Spinal cord (tissue), 10 donors: Measurements from ENCODE around the gene CRACR2B. TPM values are rescaled to one million over a fixed set of nuclear protein-coding genes. Genes with fewer than 3 reads are reported as not detected.

Experiments
- DNase-seq, 6 donors: peaks; one replicate each; pipeline versions ENCODE4 v3.0.0 to v3.0.0-alpha.2; 2013 to 2015; ENCODE audit warnings: low spot score in 6 of 6, low read depth in 4 of 6
- H3K27ac ChIP-seq: one replicate; pipeline ENCODE4 v1.5.1; 2013; ENCODE audit warnings: low read depth, low read length, control low read depth
- H3K27me3 ChIP-seq: one replicate; pipeline ENCODE4 v1.6.1; 2013; ENCODE audit warnings: low read length; ENCODE audit not compliant: control insufficient read depth, insufficient read depth
- H3K36me3 ChIP-seq: one replicate; pipeline ENCODE4 v1.6.1; 2013; ENCODE audit warnings: low read length; ENCODE audit not compliant: control insufficient read depth, insufficient read depth
- H3K4me1 ChIP-seq: one replicate; pipeline ENCODE4 v1.6.1; 2013; ENCODE audit warnings: low read length; ENCODE audit not compliant: control insufficient read depth, insufficient read depth
- H3K4me3 ChIP-seq: one replicate; pipeline ENCODE4 v1.5.1; 2013; ENCODE audit warnings: low read depth, low read length, control low read depth
- H3K9me3 ChIP-seq: one replicate; pipeline ENCODE4 v1.6.1; 2013; ENCODE audit warnings: low read length; ENCODE audit not compliant: control insufficient read depth, insufficient read depth
- WGBS: methylation state at CpG from one replicate; pipeline ENCODE4 v1.1.5; 2013; ENCODE audit warnings: missing lambda C conversion rate; ENCODE audit not compliant: insufficient coverage; 5-methylcytosine and 5-hydroxymethylcytosine counted together
- polyA plus RNA-seq, 2 donors: library from polyadenylated mRNA; unstranded; fragments of 120-200 nt; gene quantifications; one replicate each; pipeline ENCODE4 v1.2.1, GENCODE V29; 2013; ENCODE audit not compliant: insufficient read length in 2 of 2
- total RNA-seq, 2 donors: library from RNA; depleted of rRNA in 1 of 2; stranded (reverse); fragments of 120-200 nt in 1 of 2; fragments of >200 nt in 1 of 2; gene quantifications; one replicate each; pipeline versions ENCODE4 v1.2.3 to v1.2.4, GENCODE V29; 2013 to 2014
- donor health status: healthy.

CRACR2B gene
- total and polyA plus RNA-seq, 4 donors, result 2.4 to 12.1 (median 8.4) TPM

- 82% methylated on average over 40 of the region's 41 CpGs for WGBS
- peaks cover 88% of the 10 kb centered on the region for H3K36me3 ChIP-seq
Observed at GRCh38 chr11:865462-866430, 38.0 kb downstream of the CRACR2B start.

DNA sequence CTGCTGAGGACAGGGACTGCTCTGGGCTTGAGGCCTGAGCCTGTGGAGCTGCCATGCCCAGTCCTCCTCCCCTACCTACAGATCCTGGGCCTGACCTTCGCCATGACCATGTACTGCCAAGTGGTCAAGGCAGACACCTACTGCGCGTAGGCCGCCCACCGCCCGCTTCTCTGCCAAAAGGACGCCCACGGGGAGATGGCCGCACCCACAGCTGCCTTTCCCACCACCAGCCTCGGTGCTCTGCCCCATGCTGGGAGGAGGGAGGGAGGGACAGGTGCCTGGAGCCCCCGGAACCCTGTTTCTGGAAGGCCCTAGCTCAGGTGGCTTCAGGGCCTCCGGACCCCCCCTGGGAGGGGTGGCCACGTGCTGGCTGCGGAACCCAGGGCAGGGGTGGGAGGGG is 38.8 kb downstream of the CRACR2B start:
- H3K27ac ChIP-seq, result no peak overlapping the region
- H3K36me3 ChIP-seq, result peaks cover 94% of the 10 kb centered on the region
- DNase-seq, result no peak
- H3K4me1 ChIP-seq, result peaks cover 23% of the 10 kb centered on the region
- H3K4me3 ChIP-seq, result no peak overlapping the region
- H3K9me3 ChIP-seq, result no peaks in the 10 kb centered on the region
- WGBS, result 89% methylated on average over 13 of the region's 14 CpGs
- H3K27me3 ChIP-seq, result no peaks in the 10 kb centered on the region

More at GRCh38 chr11:865462-866430, 38.0 kb downstream of the CRACR2B start:
- Histone ChIP-seq H3K27ac (no peak overlapping the region), H3K4me3 (no peak overlapping the region), H3K27me3 (no peaks in the 10 kb centered on the region), H3K4me1 (peaks cover 23% of the 10 kb centered on the region), H3K9me3 (no peaks in the 10 kb centered on the region)
- no peak for DNase-seq

GRCh38 chr11:867856-868358 is 40.2 kb downstream of the CRACR2B start:
- DNase-seq, result no peak
- Histone ChIP-seq H3K4me1 (peaks cover 9% of the 10 kb centered on the region), H3K9me3 (no peaks in the 10 kb centered on the region), H3K27me3 (no peaks in the 10 kb centered on the region), H3K4me3 (no peak overlapping the region), H3K27ac (no peak overlapping the region), H3K36me3 (peaks cover 98% of the 10 kb centered on the region)
- 92% methylated on average over 5 of the region's 8 CpGs for WGBS

- Histone ChIP-seq H3K36me3 (peaks cover 98% of the 10 kb centered on the region), H3K9me3 (no peaks in the 10 kb centered on the region), H3K27ac (no peak overlapping the region), H3K27me3 (no peaks in the 10 kb centered on the region), H3K4me1 (peaks cover 4% of the 10 kb centered on the region), H3K4me3 (no peak overlapping the region)
- no peak for DNase-seq
- WGBS, result 89% methylated on average over 17 of the region's 17 CpGs
Observed at GRCh38 chr11:868394-868793, 40.7 kb downstream of the CRACR2B start.

DNA sequence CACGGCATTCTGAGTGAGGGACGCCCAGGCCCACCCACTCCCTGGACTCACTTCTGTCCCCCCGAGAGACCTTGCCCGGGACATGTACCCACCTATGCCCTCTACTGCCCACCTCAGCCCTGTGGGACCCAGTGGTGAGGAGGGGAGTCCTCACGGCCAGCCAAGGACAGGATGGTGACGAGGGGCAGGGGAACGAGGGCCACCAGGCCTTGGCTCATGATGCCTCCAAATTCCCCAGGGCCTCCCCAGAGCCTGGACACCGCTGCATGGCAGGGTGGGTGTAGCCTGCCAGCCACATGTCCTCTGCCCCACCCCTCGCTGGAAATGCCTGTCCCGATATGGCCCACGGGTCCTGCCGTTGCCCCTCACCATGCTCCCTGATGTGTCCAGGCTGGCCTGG is 41.1 kb downstream of the CRACR2B start:
- no peak overlapping the region for H3K4me3 ChIP-seq
- no peaks in the 10 kb centered on the region for H3K4me1 ChIP-seq
- H3K9me3 ChIP-seq, result no peaks in the 10 kb centered on the region
- WGBS, result 90% methylated on average over 10 of the region's 12 CpGs
- no peak for DNase-seq
- H3K27me3 ChIP-seq, result no peaks in the 10 kb centered on the region
- H3K36me3 ChIP-seq, result peaks cover 96% of the 10 kb centered on the region
- no peak overlapping the region for H3K27ac ChIP-seq

DNA sequence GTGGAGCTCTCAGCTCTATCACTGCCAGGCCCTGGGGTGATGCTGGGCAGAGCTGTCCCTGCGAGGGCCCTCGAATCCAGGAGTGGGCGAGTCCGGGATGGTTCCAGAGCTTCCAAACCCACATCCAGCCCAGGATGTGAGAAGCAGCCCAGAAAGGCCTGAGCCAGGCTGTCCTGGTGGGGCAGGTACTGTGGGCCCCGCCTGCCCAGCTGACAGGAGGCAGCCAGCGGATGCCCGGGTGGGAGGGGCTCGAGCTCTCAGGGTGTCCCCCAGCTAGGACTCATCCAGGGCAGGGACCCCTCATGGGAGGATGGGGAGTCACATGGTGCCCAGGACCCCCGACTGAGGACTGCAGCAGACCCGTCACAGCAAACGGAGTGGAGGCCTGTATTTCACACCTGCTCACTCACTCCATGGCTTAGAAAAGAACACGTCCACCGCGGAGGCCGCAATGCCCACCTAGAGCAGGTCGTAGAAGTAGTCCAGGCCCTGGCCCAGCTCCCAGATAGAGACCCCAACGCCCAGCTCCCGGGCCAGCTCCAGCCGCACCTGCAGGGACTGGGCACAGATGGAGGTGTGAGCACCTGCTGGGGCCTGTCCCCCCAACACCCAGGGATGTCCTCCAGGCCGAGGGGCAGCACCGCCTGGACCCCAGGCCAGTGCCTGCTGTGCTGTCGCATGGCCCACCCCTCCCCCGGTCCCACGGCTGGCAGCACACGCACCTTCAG is 41.8 kb downstream of the CRACR2B start:
- Histone ChIP-seq H3K4me1 (no peaks in the 10 kb centered on the region), H3K9me3 (no peaks in the 10 kb centered on the region), H3K27me3 (no peaks in the 10 kb centered on the region), H3K4me3 (no peak overlapping the region), H3K36me3 (peaks cover 92% of the 10 kb centered on the region), H3K27ac (no peak overlapping the region)
- 85% methylated on average over 25 of the region's 25 CpGs for WGBS
- DNase-seq, result no peak

DNA sequence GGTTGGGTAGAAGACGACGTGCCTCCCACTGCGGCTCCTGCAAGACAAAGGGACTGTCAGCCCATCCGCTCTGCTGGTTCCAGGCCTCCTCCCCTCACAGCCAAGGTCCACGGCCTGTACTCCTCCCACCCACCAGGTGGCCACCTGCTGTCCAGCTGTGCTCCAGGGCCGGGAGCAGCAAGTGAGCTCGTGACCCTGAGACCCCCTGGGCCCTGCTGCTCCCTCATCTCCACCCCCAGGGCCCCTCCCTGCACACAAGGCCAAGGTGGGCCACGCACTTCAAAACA is 42.4 kb downstream of the CRACR2B start:
- Histone ChIP-seq H3K27me3 (no peaks in the 10 kb centered on the region), H3K27ac (no peak overlapping the region), H3K9me3 (no peaks in the 10 kb centered on the region), H3K4me3 (no peak overlapping the region), H3K4me1 (no peaks in the 10 kb centered on the region), H3K36me3 (peaks cover 92% of the 10 kb centered on the region)
- 42% methylated on average over 8 of the region's 8 CpGs for WGBS
- no peak for DNase-seq

GRCh38 chr11:870418-870817 is 42.7 kb downstream of the CRACR2B start:
- H3K4me3 ChIP-seq, result no peak overlapping the region
- no peaks in the 10 kb centered on the region for H3K4me1 ChIP-seq
- no peak overlapping the region for H3K27ac ChIP-seq
- no peak for DNase-seq
- WGBS, result 91% methylated on average over 8 of the region's 8 CpGs
- peaks cover 92% of the 10 kb centered on the region for H3K36me3 ChIP-seq
- H3K27me3 ChIP-seq, result no peaks in the 10 kb centered on the region
- H3K9me3 ChIP-seq, result no peaks in the 10 kb centered on the region

DNA sequence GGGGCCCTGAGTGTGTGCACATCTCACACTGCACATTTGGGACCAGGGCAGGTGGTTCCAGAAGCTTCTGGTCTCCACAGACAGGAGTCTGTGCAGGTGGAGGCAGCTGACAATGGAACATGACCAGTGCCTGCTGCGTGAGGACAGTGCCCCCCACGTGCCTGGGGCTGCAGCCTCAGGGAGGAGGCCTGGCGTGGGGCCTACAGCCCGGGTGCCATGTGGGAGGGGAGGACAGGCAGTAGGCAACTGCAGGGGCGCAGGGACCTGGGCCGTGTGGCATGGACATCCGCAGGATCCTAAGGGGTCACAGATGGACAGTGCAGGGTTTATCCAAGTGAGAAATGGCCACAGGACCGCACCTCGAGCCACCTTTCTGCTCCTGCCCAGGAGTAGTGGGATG is 43.8 kb downstream of the CRACR2B start:
- H3K36me3 ChIP-seq, result peaks cover 92% of the 10 kb centered on the region
- no peak overlapping the region for H3K4me3 ChIP-seq
- H3K27ac ChIP-seq, result no peak overlapping the region
- no peaks in the 10 kb centered on the region for H3K9me3 ChIP-seq
- no peaks in the 10 kb centered on the region for H3K27me3 ChIP-seq
- DNase-seq, result no peak
- 73% methylated on average over 9 of the region's 9 CpGs for WGBS
- peaks cover 6% of the 10 kb centered on the region for H3K4me1 ChIP-seq
